SK-N-SH (cell line): Measurements from ENCODE around the gene CREB3L4. TPM values are rescaled to one million over a fixed set of nuclear protein-coding genes. Genes with fewer than 3 reads are reported as not detected.

Experiments
- CTCF ChIA-PET: fragments of 300-600, 350-600 bp; formaldehyde crosslinking; extraction: SDS; loops from one replicate; lab custom pipeline; 2021; lab: Yijun Ruan, JAX
- POLR2A ChIA-PET: fragments of 350-600 bp; sonication (Branson Sonifier 250); formaldehyde crosslinking; extraction: SDS; loops from one replicate; lab custom pipeline; 2020; ENCODE audit warnings: antibody characterized with exemption, inconsistent platforms; lab: Yijun Ruan, JAX
- DNase-seq: peaks from one replicate; pipeline ENCODE4 v3.0.0; 2012
- H2AFZ ChIP-seq: fragments of 200-600 bp; sonication (generic); 2 replicates; pipeline ENCODE4 v1.8.1; 2016; ENCODE audit warnings: antibody characterized with exemption, mild to moderate bottlenecking, low read depth
- H3F3A ChIP-seq: fragments of 200-600 bp; sonication (generic); replicated peaks from 2 replicates; pipeline ENCODE3; 2016; ENCODE audit warnings: antibody characterized with exemption, mild to moderate bottlenecking; ENCODE audit not compliant: insufficient read depth
- H3K27ac ChIP-seq, 2 experiments: fragments of 200-500 bp in 1 of 2; fragments of 200-600 bp in 1 of 2; sonication (Bioruptor generic) in 1 of 2; sonication (generic), shearing (Covaris generic) in 1 of 2; 2 replicates each; pipeline versions ENCODE4 v1.5.1 to v1.6.1; 2014 to 2016; ENCODE audit warnings: low read depth in 2 of 2, inconsistent platforms in 1 of 2, low read length in 1 of 2, mild to moderate bottlenecking in 1 of 2, mixed read lengths in 1 of 2
- H3K27me3 ChIP-seq: fragments of 200-600 bp; sonication (generic), shearing (Covaris generic); 2 replicates; pipeline ENCODE4 v1.6.1; 2016; ENCODE audit warnings: mixed run types; ENCODE audit not compliant: insufficient read depth
- H3K36me3 ChIP-seq, 2 experiments: fragments of 200-500 bp in 1 of 2; fragments of 200-600 bp in 1 of 2; sonication (Bioruptor generic) in 1 of 2; sonication (generic) in 1 of 2; replicated peaks in 1 of 2; 2 replicates each; pipeline versions ENCODE3 to v1.5.1; 2014 to 2016; ENCODE audit warnings: low read length in 1 of 2, mild to moderate bottlenecking in 1 of 2; ENCODE audit not compliant: insufficient read depth in 2 of 2, control insufficient read depth in 1 of 2
- H3K4me1 ChIP-seq, 2 experiments: fragments of 200-500 bp in 1 of 2; fragments of 200-600 bp in 1 of 2; sonication (Bioruptor generic) in 1 of 2; sonication (generic), shearing (Covaris generic) in 1 of 2; 2 replicates each; pipeline versions ENCODE4 v1.5.1 to v1.6.1; 2014 to 2016; ENCODE audit warnings: low read depth in 1 of 2, low read length in 1 of 2, mixed run types in 1 of 2; ENCODE audit not compliant: insufficient read depth in 2 of 2, control insufficient read depth in 1 of 2
- H3K4me2 ChIP-seq: fragments of 200-600 bp; sonication (generic), shearing (Covaris generic); 2 replicates; pipeline ENCODE4 v1.6.1; 2017; ENCODE audit warnings: mixed run types
- H3K4me3 ChIP-seq, 2 experiments: fragments of 200-500 bp in 1 of 2; fragments of 200-600 bp in 1 of 2; sonication (Bioruptor generic) in 1 of 2; sonication (generic), shearing (Covaris generic) in 1 of 2; 2 replicates each; pipeline versions ENCODE4 v1.5.1 to v1.8.1; 2014 to 2016; ENCODE audit warnings: low read depth in 2 of 2, inconsistent platforms in 1 of 2, low read length in 1 of 2, mild to moderate bottlenecking in 1 of 2, mixed read lengths in 1 of 2, moderate library complexity in 1 of 2
- H3K79me2 ChIP-seq: fragments of 200-600 bp; sonication (generic); 2 replicates; pipeline ENCODE4 v1.8.1; 2017; ENCODE audit warnings: mild to moderate bottlenecking; ENCODE audit not compliant: insufficient read depth
- H3K9ac ChIP-seq: fragments of 200-600 bp; sonication (generic); 2 replicates; pipeline ENCODE4 v1.6.1; 2017; ENCODE audit warnings: mixed run types
- H3K9me2 ChIP-seq: fragments of 200-600 bp; sonication (generic); 2 replicates; pipeline ENCODE4 v1.6.1; 2017; ENCODE audit warnings: mixed run types
- H3K9me3 ChIP-seq: fragments of 200-600 bp; sonication (generic); 2 replicates; pipeline ENCODE4 v1.6.1; 2017; ENCODE audit warnings: mixed run types, mild to moderate bottlenecking, moderate library complexity
- H4K20me1 ChIP-seq: fragments of 200-600 bp; sonication (generic); 2 replicates; pipeline ENCODE4 v1.6.1; 2017; ENCODE audit warnings: mild to moderate bottlenecking, mixed run types; ENCODE audit not compliant: insufficient read depth
- EP300 ChIP-seq, 2 experiments: IDR thresholded peaks; 2 replicates each; pipeline versions ENCODE4 v1.4.0 to v1.6.1; 2012; ENCODE audit warnings: borderline replicate concordance in 1 of 2, low read depth in 1 of 2, low read length in 1 of 2
- EZH2phosphoT487 ChIP-seq: fragments of 200-600 bp; sonication (generic); IDR thresholded peaks from 2 replicates; pipeline ENCODE4 v1.6.1; 2017; ENCODE audit warnings: low read depth, mixed run types, mild to moderate bottlenecking, antibody characterized with exemption, moderate library complexity, borderline replicate concordance
- FOXJ3 ChIP-seq: sonication (generic); formaldehyde crosslinking; IDR thresholded peaks from 2 replicates; pipeline ENCODE4 v1.5.1; 2020; ENCODE audit warnings: mild to moderate bottlenecking, missing genetic modification reagents
- FOXM1 ChIP-seq: IDR thresholded peaks from 2 replicates; pipeline ENCODE4 v1.4.0; 2012; ENCODE audit warnings: low read depth, mild to moderate bottlenecking
- GATA2 ChIP-seq: sonication (generic); formaldehyde crosslinking; IDR thresholded peaks from 2 replicates; pipeline ENCODE4 v1.5.0; 2020; ENCODE audit warnings: mild to moderate bottlenecking, missing genetic modification reagents
- JUND ChIP-seq: IDR thresholded peaks from 2 replicates; pipeline ENCODE4 v1.4.0; 2012
- MAX ChIP-seq: IDR thresholded peaks from 2 replicates; pipeline ENCODE4 v1.4.0; 2012; ENCODE audit warnings: low read depth
- NFIC ChIP-seq: IDR thresholded peaks from 2 replicates; pipeline ENCODE4 v1.4.0; 2012; ENCODE audit warnings: borderline replicate concordance
- NRF1 ChIP-seq: IDR thresholded peaks from 2 replicates; pipeline ENCODE4 v1.6.1; 2012; ENCODE audit warnings: low read depth, mild to moderate bottlenecking, low read length
- POLR2AphosphoS5 ChIP-seq: IDR thresholded peaks from 2 replicates; pipeline ENCODE4 v1.6.1; 2012; ENCODE audit warnings: low read depth, low read length
- RXRA ChIP-seq: IDR thresholded peaks from 2 replicates; pipeline ENCODE4 v1.4.0; 2012; ENCODE audit warnings: low read depth, mild to moderate bottlenecking, borderline replicate concordance
- SIN3A ChIP-seq: IDR thresholded peaks from 2 replicates; pipeline ENCODE4 v1.6.1; 2012; ENCODE audit warnings: low read depth, mild to moderate bottlenecking, low read length, moderate library complexity, borderline replicate concordance
- SMC3 ChIP-seq: IDR thresholded peaks from 2 replicates; pipeline ENCODE4 v1.6.1; 2012; ENCODE audit warnings: low read depth, low read length, improper control_type of control experiment
- TEAD4 ChIP-seq: IDR thresholded peaks from 2 replicates; pipeline ENCODE4 v1.4.0; 2012; ENCODE audit warnings: mild to moderate bottlenecking, borderline replicate concordance; ENCODE audit not compliant: insufficient read depth
- YY1 ChIP-seq: IDR thresholded peaks from 2 replicates; pipeline ENCODE4 v1.4.0; 2012; ENCODE audit warnings: low read depth, mild to moderate bottlenecking
- WGBS: methylation state at CpG from one replicate; pipeline ENCODE4 v1.1.6; 2017; ENCODE audit warnings: low lambda C conversion rate; 5-methylcytosine and 5-hydroxymethylcytosine counted together
- polyA plus RNA-seq, 3 experiments: library from polyadenylated mRNA; depleted of rRNA; stranded (reverse); fragments of >200 nt; gene quantifications; 2 replicates each; pipeline ENCODE4 v1.2.3, GENCODE V29; 2012
- TF ChIP-seq, protein P1 (sequence below): IDR thresholded peaks from 2 replicates; pipeline ENCODE4; 2012
- TF ChIP-seq, protein P2 (sequence below): IDR thresholded peaks from 2 replicates; pipeline ENCODE4 v1.6.1; 2012; ENCODE audit warnings: mild to moderate bottlenecking, low read depth, low read length, moderate library complexity
- TF ChIP-seq, protein P3 (sequence below): fragments of 200-600 bp; sonication (generic); IDR thresholded peaks from 2 replicates; pipeline ENCODE4 v1.6.1; 2017; ENCODE audit warnings: antibody characterized with exemption, mild to moderate bottlenecking, moderate library complexity
- TF ChIP-seq, protein P4 (sequence below): fragments of 150-350 bp; IDR thresholded peaks from 2 replicates; pipeline ENCODE4 v1.6.1; 2017; ENCODE audit warnings: antibody characterized with exemption, low read length, low read depth, borderline replicate concordance

Gene CREB3L4
- polyA plus RNA-seq, 1 of the 3 experiments (the other 2 are of a cell fraction): 12.8 TPM

DNA sequence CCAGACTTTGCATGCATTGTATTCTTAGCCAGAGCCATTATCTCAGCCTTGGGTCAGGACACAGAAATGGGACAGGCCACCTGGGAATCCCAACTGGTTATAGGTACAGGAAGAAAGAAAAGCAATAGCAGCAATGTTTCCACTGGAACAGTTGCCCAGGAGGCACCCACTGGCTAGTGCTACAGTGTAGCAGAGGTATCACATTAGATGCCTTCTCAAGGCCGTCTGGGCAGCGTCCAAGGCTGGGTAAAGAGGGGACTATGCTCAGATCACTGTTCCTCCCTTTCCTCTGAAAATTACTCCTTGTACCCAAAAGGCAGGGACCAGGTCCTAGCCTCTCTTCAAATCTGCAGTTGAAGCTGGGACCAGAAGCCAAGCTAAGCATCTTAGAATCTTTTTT is 2.6 kb downstream of the CREB3L4 start:
- Histone ChIP-seq H3K9ac (no peak overlapping the region), H3K4me3 (no peak overlapping the region), H3K36me3 (peaks cover 13 to 19% of the 10 kb centered on the region in 2 experiments), H3K27me3 (no peaks in the 10 kb centered on the region), H4K20me1 (no peaks in the 10 kb centered on the region), H3K27ac (no peak overlapping the region), H3K9me3 (no peaks in the 10 kb centered on the region), H3K9me2 (no peaks in the 10 kb centered on the region), H3K4me2 (no peak overlapping the region), H3F3A (peaks cover 9% of the 10 kb centered on the region), H3K4me1 (peaks cover 0 to 18% of the 10 kb centered on the region in 2 experiments; a peak in 2 of 4 replicates), H2AFZ (no peak overlapping the region), H3K79me2 (peaks cover 13% of the 10 kb centered on the region; the same call in 1 of the 2 replicates)
- ChIA-PET POLR2A (interaction anchor here (0.7 to 1.4 kb wide), 3 partner anchors 20 to 195 kb away, joined by 3 to 7 read pairs (median 4); partner anchors contain the start of genes RPS27 and SLC27A3), CTCF (interaction anchor here (1.0 to 8.9 kb wide), 2 partner anchors 15 to 24 kb away, joined by 4 to 68 read pairs; partner anchors contain the start of genes DENND4B and RAB13)
- no peak for TF ChIP-seq JUND
- TF ChIP-seq EP300 (IDR thresholded peaks at IDR 0.05; ENCODE audit: borderline replicate concordance in 1 of 2, low read depth in 1 of 2, low read length in 1 of 2): no peak
- TF ChIP-seq MAX: no peak
- no peak for TF ChIP-seq FOXM1
- TF ChIP-seq SMC3: no peak
- TF ChIP-seq NRF1: no peak
- TF ChIP-seq NFIC: no peak
- no peak for TF ChIP-seq FOXJ3
- TF ChIP-seq, protein P1, sequence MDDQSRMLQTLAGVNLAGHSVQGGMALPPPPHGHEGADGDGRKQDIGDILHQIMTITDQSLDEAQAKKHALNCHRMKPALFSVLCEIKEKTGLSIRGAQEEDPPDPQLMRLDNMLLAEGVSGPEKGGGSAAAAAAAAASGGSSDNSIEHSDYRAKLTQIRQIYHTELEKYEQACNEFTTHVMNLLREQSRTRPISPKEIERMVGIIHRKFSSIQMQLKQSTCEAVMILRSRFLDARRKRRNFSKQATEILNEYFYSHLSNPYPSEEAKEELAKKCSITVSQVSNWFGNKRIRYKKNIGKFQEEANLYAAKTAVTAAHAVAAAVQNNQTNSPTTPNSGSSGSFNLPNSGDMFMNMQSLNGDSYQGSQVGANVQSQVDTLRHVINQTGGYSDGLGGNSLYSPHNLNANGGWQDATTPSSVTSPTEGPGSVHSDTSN: no peak
- no peak for TF ChIP-seq EZH2phosphoT487
- TF ChIP-seq, protein P2, sequence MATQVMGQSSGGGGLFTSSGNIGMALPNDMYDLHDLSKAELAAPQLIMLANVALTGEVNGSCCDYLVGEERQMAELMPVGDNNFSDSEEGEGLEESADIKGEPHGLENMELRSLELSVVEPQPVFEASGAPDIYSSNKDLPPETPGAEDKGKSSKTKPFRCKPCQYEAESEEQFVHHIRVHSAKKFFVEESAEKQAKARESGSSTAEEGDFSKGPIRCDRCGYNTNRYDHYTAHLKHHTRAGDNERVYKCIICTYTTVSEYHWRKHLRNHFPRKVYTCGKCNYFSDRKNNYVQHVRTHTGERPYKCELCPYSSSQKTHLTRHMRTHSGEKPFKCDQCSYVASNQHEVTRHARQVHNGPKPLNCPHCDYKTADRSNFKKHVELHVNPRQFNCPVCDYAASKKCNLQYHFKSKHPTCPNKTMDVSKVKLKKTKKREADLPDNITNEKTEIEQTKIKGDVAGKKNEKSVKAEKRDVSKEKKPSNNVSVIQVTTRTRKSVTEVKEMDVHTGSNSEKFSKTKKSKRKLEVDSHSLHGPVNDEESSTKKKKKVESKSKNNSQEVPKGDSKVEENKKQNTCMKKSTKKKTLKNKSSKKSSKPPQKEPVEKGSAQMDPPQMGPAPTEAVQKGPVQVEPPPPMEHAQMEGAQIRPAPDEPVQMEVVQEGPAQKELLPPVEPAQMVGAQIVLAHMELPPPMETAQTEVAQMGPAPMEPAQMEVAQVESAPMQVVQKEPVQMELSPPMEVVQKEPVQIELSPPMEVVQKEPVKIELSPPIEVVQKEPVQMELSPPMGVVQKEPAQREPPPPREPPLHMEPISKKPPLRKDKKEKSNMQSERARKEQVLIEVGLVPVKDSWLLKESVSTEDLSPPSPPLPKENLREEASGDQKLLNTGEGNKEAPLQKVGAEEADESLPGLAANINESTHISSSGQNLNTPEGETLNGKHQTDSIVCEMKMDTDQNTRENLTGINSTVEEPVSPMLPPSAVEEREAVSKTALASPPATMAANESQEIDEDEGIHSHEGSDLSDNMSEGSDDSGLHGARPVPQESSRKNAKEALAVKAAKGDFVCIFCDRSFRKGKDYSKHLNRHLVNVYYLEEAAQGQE: no peak
- WGBS: 100% methylated on average over 2 of the region's 2 CpGs
- no peak for DNase-seq

GRCh38 chr1:153973071-153973470 is 5.4 kb downstream of the CREB3L4 start:
- ChIA-PET CTCF (interaction anchor here (1.4 to 8.9 kb wide), 2 partner anchors 13 to 27 kb away, joined by 4 to 68 read pairs; partner anchors contain the start of genes DENND4B and RAB13), POLR2A (interaction anchor here (1.9 to 6.6 kb wide), 2 partner anchors 10 to 18 kb away, joined by 5 to 59 read pairs; partner anchors contain the start of genes RPS27 and SLC39A1)
- Histone ChIP-seq H3K9me3 (no peaks in the 10 kb centered on the region), H4K20me1 (no peaks in the 10 kb centered on the region), H3F3A (peaks cover 3% of the 10 kb centered on the region), H3K9me2 (no peaks in the 10 kb centered on the region), H3K36me3 (peaks cover 17 to 25% of the 10 kb centered on the region in 2 experiments), H3K79me2 (peaks cover 22% of the 10 kb centered on the region), H2AFZ (no peak overlapping the region), H3K27ac (no peak overlapping the region), H3K4me3 (no peak overlapping the region), H3K4me1 (peaks cover 5 to 22% of the 10 kb centered on the region in 2 experiments; a peak in 2 of 4 replicates), H3K4me2 (no peak overlapping the region), H3K27me3 (no peaks in the 10 kb centered on the region), H3K9ac (no peak overlapping the region)
- no peak for DNase-seq
- WGBS: 98% methylated on average over 3 of the region's 3 CpGs
- TF ChIP-seq MAX (no peak), RXRA (no peak), YY1 (no peak), SIN3A (no peak), TEAD4 (no peak), SMC3 (no peak), POLR2AphosphoS5 (no peak), JUND (no peak), NRF1 (no peak), GATA2 (no peak), EP300 (IDR thresholded peaks at IDR 0.05; ENCODE audit: borderline replicate concordance in 1 of 2, low read depth in 1 of 2, low read length in 1 of 2) (no peak)
- TF ChIP-seq, protein P3, sequence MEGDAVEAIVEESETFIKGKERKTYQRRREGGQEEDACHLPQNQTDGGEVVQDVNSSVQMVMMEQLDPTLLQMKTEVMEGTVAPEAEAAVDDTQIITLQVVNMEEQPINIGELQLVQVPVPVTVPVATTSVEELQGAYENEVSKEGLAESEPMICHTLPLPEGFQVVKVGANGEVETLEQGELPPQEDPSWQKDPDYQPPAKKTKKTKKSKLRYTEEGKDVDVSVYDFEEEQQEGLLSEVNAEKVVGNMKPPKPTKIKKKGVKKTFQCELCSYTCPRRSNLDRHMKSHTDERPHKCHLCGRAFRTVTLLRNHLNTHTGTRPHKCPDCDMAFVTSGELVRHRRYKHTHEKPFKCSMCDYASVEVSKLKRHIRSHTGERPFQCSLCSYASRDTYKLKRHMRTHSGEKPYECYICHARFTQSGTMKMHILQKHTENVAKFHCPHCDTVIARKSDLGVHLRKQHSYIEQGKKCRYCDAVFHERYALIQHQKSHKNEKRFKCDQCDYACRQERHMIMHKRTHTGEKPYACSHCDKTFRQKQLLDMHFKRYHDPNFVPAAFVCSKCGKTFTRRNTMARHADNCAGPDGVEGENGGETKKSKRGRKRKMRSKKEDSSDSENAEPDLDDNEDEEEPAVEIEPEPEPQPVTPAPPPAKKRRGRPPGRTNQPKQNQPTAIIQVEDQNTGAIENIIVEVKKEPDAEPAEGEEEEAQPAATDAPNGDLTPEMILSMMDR: no peak
- TF ChIP-seq, protein P4, sequence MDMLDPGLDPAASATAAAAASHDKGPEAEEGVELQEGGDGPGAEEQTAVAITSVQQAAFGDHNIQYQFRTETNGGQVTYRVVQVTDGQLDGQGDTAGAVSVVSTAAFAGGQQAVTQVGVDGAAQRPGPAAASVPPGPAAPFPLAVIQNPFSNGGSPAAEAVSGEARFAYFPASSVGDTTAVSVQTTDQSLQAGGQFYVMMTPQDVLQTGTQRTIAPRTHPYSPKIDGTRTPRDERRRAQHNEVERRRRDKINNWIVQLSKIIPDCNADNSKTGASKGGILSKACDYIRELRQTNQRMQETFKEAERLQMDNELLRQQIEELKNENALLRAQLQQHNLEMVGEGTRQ: no peak
